WI38 (cell line): ENCODE measurements around the gene ZSWIM1.

ENCODE experiments used
- H3K4me3 ChIP-seq: 2 replicates; pipeline ENCODE4 v1.5.1; 2011; ENCODE audit warnings: low read depth, mild to moderate bottlenecking, control low read depth, low read length
- TF ChIP-seq, protein P1 (sequence below): IDR thresholded peaks from 2 replicates; pipeline ENCODE4 v1.5.1; 2012; ENCODE audit warnings: low read depth, mild to moderate bottlenecking, control low read depth, low read length

The ZSWIM1 gene

DNA sequence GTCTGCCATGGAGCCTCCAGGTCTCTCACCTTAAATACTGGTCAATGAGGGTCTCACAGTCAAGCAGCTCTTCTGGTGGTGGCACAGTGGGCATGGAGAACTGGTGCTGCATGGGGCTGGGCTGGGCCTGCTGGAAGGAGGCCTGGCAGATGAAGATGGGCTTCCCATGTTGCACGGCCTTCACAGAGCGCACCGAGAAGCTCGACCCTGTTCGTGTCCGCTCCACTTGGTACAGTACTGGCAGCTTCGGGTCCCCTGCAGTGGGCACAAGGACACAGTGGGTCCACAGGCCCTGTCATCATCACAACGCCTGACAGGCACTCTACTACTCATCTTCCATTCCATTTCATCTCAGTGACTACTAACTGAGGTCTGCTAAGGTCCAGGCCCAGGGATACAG is 32.6 kb upstream of the ZSWIM1 start:
- H3K4me3 ChIP-seq = no peak overlapping the region
- TF ChIP-seq, protein P1, sequence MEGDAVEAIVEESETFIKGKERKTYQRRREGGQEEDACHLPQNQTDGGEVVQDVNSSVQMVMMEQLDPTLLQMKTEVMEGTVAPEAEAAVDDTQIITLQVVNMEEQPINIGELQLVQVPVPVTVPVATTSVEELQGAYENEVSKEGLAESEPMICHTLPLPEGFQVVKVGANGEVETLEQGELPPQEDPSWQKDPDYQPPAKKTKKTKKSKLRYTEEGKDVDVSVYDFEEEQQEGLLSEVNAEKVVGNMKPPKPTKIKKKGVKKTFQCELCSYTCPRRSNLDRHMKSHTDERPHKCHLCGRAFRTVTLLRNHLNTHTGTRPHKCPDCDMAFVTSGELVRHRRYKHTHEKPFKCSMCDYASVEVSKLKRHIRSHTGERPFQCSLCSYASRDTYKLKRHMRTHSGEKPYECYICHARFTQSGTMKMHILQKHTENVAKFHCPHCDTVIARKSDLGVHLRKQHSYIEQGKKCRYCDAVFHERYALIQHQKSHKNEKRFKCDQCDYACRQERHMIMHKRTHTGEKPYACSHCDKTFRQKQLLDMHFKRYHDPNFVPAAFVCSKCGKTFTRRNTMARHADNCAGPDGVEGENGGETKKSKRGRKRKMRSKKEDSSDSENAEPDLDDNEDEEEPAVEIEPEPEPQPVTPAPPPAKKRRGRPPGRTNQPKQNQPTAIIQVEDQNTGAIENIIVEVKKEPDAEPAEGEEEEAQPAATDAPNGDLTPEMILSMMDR = no peak

DNA sequence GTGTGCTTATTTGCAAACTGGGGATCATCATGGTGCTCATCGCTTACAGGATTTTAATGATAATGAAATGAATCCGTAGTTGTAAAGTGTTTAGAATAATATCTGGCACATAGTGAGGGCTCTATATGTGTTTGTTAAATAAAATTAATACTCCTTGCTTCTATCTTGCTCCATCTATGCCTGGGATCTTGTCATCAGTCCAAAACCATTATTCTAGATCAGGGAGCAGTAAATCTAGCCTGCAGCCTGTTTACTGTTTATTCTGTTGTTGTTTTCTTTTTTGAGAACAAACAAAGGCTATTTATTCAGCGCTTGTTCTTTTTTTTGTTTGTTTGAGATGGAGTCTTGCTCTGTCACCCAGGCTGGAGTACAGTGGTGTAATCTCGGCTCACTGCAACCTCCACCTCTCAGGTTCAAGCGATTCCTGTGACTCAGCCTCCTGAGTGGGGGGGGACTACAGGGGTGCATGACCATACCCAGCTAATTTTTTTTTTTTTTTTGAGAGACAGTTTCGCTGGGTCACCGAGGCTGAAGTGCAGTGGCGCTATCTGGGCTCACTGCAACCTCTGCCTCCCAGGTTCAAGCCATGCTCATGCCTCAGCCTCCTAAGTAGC is 32.0 kb upstream of the ZSWIM1 start:
- TF ChIP-seq, protein P1 = no peak
- H3K4me3 ChIP-seq = no peak overlapping the region

DNA sequence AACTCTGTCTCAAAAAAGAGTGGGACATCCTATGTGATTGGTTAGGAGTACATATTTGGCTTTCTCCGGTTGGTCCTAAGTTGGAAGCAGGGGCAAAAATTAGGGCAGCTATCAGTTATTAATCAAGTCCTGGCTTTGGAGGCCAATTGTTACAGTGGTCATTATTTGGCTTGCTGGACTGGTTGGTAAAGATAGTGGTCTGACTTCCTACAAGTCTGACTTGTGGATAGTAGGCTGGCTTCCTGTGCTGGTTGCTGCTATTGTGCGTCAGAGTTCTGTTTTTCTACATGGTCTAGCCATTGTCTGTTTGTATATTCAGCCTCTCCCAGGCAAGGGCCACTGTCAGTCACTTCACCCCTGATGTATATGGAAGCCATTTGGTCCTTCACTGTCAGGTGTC is 30.8 kb upstream of the ZSWIM1 start:
- TF ChIP-seq, protein P1 = no peak
- H3K4me3 ChIP-seq = no peak overlapping the region

DNA sequence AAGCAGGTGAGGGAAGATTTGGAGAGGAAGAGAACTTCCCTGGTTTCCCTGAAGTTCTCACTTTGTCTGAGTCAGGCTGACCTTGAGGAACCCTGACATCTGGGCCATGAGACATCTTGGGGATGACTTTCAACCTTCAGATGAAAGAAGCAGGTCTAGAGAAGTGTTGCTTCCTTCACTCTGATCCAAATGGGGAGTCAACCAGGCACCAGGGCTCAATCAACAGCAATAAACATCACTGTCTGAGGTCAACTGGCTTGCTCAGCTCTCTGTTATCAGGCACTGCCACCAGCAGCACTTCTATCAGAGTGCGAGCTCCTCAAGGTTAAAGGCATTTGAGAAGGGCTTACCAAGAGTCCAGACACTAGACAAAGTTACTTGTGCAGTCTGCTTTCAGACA is 30.1 kb upstream of the ZSWIM1 start:
- no peak overlapping the region for H3K4me3 ChIP-seq
- TF ChIP-seq, protein P1 = no peak

DNA sequence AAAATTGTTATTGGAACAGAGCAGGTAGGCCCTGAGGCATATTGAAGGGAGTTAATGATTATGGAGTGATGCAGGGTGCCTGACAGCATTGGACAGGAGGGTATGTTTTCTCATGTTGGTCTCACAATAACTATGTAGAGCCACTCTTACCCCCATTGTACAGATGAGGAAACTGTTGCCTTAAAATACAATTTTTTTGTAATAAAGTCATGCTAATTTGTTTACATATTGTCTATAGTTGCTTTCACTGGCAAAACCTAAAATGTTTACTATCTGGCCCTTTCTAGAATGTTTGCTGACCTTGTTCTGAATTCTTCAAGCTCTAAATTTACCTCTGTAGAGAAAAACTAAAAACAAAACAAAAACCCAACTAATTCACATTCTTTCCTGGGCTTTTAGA is 29.5 kb upstream of the ZSWIM1 start:
- TF ChIP-seq, protein P1 = no peak

DNA sequence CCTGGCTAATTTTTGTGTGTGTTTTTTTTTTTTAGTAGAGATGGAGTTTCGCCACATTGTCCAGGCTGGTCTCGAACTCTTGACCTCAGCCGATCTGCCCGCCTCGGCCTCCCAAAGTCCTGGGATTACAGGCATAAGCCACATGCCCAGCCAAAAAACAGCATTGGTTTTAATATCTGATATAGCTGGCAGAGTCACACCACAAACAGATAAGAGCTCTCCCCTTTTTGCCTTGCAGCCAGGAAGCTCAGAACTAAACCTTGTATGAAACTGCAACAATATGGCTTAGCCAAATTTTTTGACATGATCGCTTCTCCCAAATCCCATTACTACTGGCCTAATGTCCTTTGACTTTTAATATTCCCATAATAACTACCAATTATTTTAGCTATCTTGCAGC is 28.7 kb upstream of the ZSWIM1 start:
- TF ChIP-seq, protein P1 = no peak
- no peak overlapping the region for H3K4me3 ChIP-seq

More for the DNA sequence above, 29.5 kb upstream of the ZSWIM1 start:
- H3K4me3 ChIP-seq = no peak overlapping the region

DNA sequence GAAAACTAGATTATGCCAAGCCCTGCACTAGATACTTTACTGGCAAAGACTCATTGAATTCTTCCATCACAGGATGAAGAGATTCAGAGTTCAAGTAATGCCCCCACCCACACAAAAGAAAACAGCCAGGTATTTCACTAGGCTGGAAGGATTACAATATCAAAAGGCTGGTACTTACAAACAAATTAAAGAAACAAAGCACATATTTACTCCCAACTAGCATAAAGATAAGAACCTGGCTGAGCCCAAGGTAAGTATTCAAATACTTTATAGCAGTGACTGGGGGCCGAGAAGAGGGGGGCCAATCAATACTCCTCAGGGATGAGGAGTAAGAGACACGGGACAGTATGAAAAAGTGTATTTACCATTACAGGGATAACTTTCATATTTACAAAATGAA is 27.5 kb upstream of the ZSWIM1 start:
- TF ChIP-seq, protein P1 = no peak
- no peak overlapping the region for H3K4me3 ChIP-seq
